ENCODE results near the gene ARHGAP26.

DNA sequence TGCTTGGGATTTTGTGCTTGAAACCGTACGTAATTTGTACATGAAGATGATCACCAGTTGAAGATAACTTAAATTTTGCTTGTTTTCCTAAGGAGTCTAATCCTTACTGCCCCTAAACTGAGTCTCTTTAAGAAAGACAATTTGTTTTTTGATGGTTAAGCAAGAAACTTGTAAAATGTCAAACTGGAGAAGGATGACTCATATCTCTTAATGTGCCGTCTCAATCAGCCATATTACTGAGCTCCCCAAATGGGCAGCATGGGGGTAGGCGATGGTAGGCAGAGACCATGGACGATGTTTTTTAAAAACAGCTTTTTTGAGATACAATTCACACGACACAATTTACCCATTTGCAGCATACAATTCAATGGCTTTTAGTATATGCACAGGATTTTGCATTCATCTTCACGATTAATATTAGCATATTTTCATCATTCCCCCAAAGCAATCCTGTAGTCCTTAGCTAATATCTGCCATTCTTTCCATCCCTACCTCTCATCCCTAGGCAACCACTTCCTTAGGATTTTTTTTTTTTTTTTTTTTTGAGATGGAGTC lies 14.3 kb downstream of the ARHGAP26 start:
- no peak for TF ChIP-seq CTCF (IDR thresholded peaks at IDR 0.05 in 2 of 3, conservative IDR thresholded peaks at IDR 0.05 in 1 of 3; ENCODE audit: borderline replicate concordance in 1 of 3, insufficient read depth in 1 of 3, low read depth in 2 of 3, low read length in 2 of 3)
- no peak for TF ChIP-seq TCF7L2 (IDR thresholded peaks at IDR 0.05; ENCODE audit: borderline replicate concordance, extremely low read depth, insufficient read depth, insufficient read length)
- TF ChIP-seq SP1 (IDR thresholded peaks at IDR 0.05; ENCODE audit: low read depth): no peak
- no peak for TF ChIP-seq POLR2AphosphoS5 (IDR thresholded peaks at IDR 0.05; ENCODE audit: low read depth, low read length)
- no peak for TF ChIP-seq POLR2A (IDR thresholded peaks at IDR 0.05; ENCODE audit: borderline replicate concordance, extremely low read depth, insufficient read depth, insufficient read length)
- no peak for TF ChIP-seq EGR1 (IDR thresholded peaks at IDR 0.05; ENCODE audit: low read depth)
- TF ChIP-seq REST (IDR thresholded peaks at IDR 0.05; ENCODE audit: low read depth): no peak
- TF ChIP-seq ZFX (IDR thresholded peaks at IDR 0.05): no peak
- no peak for TF ChIP-seq EZH2 (IDR thresholded peaks at IDR 0.05)
- no peak for TF ChIP-seq YY1 (IDR thresholded peaks at IDR 0.05; ENCODE audit: extremely low read depth, insufficient replicate concordance, low read depth, low read length)
